Stimulated activated CD4-positive, alpha-beta T cell treated with anti-CD3 and anti-CD28 coated beads, Interleukin-2, amount 100 ng/mL, for 4 hours (primary cell): ENCODE measurements around the gene IFIH1.

ENCODE experiments used
- DNase-seq: peaks from one replicate; pipeline ENCODE4 v3.0.0-alpha.2; 2020; ENCODE audit warnings: low read depth

IFIH1 gene

DNA sequence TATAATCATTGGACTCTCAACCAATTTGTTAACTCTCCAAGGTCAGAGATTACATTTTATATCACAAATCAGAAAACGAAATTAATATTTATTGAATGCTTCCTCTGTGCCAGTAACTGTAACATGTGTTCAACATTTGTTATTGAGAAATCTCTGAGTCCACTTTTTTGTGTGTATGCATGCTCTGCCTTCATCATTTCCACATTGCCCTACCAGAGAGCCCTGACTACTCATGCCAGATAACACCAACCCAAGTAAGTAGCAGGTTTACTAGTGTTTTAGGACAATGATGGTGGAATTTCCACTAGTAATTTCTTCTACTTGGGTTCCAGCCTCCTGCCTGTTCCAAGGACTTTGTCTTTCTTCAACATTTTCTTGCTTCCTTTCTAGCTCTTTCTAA lies 61.1 kb downstream of the IFIH1 start:
- no peak for DNase-seq

DNA sequence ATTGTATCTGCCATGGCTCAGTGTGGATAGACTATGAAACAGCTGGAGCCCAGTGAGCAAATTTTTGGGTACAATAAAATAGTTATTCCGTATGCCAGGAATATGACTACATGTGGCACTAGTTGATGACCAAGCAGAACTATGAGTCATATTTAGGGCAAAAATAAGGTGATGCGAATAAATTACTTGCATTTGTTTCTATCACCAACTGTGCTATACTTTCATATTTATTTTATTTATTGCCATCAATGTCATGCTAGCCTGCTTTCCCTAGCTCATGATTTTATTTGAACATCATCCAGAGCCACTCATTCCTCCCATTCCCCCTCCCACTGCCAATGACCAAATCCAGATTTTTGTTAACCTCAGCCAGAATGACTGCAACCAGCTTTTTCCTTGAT lies 61.9 kb downstream of the IFIH1 start:
- DNase-seq = no peak

DNA sequence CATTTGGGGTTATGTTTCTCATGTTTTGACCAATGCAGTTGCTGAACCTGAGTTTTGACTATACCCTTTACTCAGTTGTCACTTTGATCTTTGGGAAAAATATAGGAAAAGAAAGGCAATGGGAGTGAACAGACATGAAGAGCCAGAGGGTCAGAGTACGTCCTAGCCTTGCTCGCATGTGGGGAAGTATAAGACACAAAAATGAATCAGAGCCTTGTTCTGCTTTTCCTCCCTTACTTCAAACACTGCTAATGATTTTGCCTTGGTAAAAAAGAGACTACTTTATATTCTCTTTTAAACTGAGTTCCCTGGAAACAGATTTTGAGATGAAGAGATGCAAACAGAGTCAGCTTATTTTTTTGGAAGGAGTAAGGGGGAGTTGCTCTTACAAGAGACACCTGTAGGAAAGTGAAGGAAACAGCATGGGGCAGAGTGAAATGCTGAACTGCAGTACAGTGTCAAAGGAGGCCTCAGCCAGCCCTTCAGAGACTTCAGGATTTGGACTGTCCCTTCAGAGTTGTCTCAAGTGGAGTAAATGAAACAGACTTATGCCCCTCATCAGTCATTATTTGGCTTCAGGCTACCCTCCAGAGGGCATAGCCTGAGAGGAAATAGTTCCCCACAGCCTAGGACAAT lies 64.1 kb downstream of the IFIH1 start:
- DNase-seq = no peak

DNA sequence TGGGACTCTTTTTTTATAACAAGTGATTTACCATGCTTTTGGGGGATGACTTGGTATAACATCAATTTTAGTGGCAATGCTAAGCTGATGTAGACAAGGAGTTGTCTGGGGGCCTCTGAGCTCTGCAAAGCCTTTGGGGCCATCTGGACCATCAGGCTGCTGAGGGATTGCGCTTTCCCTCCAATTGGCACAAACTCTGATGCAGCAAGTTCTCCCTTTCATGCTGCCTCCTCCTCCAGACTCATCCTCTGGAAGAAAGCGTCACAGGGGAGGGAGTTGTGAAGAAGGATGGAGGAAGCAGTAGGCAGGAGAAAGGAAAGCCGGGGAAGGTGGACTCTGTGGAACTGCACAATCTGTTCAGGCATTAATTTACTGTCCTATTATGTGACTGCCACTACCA lies 65.0 kb downstream of the IFIH1 start:
- DNase-seq = no peak

DNA sequence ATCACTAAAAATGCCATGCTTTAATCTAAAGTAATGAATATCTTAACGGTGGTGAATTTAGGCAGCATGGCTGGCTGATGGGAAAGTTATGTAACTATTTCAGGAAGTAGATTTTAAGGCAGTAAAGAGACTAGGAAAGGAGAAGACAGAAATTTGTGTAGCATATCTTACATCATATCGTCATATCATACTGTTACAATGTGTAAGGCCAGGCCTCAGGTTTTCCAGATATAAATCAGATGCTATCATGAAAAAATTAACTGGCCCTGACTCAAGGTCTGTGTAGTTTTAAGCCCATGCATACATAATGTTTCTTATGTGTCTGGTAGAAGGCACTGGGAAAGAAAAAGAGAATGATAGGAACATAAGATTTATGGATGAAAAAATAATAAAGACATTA lies 66.3 kb downstream of the IFIH1 start:
- DNase-seq = no peak

DNA sequence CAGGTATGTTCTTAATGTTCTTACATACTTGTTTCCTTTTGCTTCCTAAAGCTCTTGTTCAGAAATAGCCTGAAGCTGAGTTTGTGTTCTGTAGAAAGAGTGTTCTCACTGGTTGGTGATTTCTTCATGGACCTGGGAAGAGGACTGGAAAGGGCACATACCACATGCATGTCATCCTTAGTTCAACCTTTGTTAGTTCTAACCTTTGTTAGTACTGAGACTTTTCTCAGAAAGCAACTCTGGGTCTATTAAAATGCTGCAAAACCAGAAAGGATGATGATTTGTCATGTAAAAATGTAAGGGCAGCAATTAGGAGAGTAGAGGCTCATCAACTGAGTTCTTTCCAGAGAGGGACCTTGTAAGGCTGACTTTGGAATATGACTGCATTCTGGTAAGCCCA lies 72.7 kb downstream of the IFIH1 start:
- DNase-seq = no peak

DNA sequence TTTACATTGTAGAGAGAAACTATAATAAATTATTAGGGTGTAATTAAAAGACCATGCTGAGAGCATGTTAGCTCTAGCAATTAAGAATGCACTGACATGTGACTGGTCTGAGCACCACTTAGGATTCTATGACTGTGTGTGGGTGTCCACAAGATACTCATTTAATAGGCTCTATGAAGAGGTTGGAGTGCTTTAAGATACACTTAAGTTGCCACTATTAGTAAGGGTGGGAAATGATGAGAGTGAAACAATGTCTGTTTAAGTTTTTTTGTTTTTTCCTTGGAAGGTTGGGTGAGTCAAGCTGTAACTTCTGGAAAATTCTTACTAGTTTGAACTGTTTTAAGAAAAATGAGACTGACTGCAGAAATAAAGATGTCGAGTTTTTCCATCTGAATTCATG lies 73.4 kb downstream of the IFIH1 start:
- no peak for DNase-seq

DNA sequence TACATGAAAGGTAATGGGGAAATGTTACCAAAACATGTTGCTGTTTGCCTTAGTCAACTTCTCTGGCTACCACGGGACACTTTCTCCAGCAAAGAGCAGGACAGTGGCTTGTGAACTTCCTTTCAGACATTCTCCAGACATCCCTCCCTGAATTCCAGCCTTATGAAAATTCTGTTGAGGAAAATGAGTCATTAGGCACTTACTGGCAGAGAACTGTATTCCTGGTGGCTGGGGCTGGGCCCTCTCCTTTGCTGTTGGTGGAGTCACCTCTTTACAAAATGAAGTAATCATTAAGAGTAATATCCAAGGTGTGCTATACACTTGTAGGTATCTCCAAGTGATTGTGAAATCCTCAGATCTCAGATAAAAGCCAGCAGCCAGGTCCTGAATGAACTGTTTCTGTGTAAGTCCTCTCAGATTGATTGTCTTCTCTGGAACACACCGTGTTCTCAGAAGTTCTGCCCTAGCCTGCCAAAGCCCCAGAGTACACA lies 73.9 kb downstream of the IFIH1 start:
- DNase-seq = no peak

DNA sequence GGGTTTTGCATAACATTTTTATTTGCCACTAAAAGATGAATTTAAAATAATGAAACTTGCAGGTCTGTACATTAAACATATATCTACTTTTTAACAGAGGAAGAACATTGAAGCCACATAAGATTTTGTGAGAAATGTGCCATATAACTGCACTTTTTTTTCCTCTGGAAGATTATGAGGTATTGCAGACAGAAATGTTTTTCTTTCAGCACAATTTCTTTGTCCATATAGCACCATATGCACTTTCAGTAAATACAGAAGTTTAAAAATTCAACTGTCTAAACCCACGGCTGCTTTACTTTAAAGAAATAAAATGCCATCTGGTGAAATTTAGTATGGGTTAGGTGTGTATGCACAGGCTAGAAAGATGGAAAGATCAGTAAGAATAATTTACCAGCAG lies 74.8 kb downstream of the IFIH1 start:
- DNase-seq = no peak

DNA sequence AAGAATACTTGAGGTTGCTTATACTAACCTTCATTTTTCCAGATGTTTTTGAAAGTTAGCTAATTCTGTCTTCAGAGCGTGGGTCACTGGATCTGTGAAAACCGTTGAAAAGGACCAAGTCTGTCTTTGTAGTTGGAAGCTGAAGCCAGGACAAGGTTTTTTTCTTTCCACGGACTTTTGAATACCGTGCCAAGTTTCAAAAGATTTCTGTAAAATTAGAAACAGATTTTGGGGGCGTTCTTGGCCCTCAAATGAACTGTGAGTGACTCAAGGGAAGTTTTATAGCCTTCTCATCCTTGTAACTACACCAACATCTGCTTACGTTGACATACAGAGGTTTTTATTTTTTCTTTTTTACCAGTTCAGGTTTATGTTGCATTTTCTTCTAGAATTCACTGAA lies 75.2 kb downstream of the IFIH1 start, which contains the start of gene FAP:
Gene FAP (minus strand): TSS at position 152 of the 400 bp plus-strand sequence. CDS start 118 bp downstream, at position 34.
- no peak for DNase-seq

DNA sequence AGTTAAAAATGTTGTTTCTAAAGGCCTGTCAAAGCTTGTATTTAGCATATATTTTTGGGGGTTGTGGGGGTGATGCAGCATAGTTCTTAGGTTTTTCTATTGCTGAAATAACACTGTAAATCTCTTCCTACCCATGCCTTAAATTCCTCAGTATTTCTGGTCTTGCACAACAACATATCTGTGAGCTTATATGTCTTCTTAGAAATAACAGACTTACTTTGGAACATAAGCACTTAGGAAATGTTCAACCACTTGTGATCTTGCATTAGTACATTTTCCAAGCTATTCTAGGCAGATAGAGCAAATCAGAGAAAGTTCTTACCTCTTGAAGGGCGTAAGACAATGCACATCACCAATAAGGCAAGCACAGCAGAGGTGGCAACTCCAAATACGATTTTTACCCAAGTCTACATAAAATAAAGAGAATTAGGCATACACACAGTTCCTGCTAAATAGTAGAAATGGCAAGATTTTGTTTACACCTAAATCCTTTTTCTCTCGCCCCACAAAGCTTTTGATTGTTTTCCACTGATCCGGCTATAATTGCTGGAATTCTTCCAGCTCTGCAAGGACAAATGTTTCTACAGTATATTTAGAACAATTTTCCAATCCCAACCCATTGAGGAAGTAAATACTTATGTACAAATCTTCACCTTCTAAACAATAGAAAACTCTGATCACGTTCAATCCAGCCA lies 75.8 kb downstream of the IFIH1 start:
- DNase-seq = no peak

DNA sequence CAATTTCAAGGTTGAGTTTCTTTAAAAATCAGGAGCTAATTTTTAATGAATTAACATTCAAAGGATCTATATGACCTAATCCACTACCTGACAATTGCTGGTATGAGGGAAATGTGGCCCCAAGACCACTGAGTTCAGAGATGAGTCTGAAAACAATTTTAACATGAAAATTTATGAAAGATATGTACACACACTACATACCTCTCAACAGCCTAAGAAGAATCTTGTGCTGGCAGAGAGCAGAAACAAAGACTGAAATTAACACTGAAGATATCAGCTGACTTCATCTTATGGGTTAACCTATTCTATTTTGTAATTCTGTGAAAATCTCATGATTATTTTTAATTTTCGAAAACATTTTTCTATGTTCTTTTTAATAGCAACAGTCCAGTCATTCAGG lies 76.9 kb downstream of the IFIH1 start:
- no peak for DNase-seq

DNA sequence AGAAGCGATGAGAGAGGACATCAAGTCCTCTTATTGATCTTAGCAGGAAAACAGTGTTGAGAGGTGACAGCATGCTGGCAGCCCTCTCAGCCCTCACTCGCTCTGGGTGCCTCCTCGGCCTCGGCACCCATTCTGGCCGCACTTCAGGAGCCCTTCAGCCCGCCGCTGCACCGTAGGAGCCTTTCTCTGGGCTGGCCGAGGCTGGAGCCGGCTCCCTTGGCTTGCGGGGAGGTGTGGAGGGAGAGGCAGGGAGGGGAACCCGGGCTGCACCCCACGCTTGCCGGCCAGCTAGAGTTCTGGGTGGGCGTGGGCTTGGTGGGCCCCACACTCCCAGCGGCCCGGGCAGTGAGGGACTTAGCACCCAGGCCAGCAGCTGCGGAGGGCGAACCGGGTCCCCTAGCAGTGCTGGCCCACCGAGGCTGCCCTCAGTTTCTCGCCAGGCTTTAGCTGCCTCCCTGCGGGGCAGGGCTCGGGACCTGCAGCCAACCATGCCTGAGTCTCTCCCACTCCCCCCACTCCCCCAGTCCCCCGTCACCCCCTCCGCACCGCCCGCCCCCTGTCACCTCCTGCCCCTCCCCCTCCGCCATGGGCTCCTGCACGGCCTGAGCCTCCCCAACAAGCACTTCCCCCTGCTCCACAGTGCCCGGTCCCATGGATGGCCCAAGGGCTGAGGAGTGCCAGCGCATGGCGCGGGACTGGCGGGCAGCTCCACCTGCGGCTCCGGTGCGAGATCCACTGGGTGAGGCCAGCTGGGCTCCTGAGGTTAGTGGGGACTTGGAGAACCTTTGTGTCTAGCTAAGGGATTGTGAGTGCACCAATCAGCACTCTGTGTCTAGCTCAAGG lies 83.6 kb downstream of the IFIH1 start:
- no peak for DNase-seq

DNA sequence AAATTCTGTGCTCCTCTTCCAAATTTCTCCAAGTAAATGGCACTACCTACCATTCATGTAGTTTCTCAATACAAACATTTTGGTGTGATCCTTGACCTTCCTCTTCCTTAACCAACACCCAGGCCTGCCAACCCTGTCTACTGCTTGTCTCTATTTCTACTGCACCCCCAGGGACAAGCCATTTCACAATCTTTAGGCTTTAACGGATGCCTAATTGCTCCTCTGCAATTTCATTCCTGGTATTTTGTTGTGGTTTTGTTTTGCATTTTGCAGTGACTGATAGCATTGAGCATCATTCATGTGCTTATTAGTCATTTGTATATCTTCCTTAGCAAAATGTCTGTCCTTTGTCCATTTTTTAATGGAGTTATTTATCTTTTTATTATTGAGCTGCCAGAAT lies 85.3 kb downstream of the IFIH1 start:
- no peak for DNase-seq

DNA sequence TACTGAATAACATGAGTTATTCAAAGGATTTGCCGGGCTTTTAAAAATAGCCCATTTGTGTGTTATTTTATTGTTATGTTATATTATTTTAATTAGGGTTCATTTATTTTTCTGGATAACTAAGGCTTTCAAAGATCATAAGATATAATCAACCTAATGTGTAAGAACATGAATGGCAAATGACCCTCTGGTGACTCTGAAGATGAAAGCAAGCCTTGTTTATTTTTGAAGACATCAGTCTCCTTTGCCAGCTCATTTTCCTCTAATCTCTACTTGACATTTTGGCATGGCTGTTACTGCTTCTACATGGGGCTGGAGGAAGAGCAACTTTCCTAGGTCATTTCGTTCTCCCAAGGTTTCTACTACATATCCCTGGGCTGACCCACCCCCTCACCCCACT lies 85.8 kb downstream of the IFIH1 start:
- no peak for DNase-seq

DNA sequence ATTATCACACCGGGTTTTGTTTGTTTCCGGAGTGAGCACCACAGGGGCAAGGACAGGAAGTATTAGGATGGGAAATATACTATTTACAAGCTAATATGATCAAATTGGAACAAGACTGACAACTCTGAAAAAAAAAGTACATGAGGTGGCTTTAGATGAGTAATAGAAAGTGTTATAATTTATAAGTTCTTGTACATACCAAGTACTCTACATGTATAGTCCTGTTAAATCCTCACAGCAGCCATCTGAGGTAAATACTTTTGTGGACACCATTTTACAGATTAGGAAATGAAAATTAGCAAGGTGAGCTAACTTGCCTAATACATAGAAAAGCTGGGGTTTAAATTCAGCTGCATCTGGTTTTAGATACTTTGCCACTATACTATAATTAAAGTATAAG lies 86.5 kb downstream of the IFIH1 start:
- no peak for DNase-seq

DNA sequence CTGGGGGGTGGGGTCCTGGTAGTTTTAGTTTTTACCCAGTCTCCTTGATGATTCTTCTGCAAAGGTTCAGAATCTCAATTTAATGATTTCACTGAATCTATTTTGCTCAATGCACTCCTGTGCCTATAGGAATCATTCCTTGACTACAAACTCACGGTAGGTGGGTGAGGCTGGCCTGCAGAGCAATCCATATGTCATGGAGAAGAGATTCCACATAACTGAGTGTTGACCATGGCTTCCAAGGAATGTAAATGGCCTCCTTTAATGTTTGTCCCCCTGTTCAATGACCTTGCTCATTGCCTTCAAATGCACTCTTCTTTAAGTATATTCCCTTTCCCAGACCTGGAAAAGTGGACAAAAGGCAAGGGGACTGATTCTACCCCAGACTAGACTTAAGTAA lies 87.7 kb downstream of the IFIH1 start:
- DNase-seq = no peak

DNA sequence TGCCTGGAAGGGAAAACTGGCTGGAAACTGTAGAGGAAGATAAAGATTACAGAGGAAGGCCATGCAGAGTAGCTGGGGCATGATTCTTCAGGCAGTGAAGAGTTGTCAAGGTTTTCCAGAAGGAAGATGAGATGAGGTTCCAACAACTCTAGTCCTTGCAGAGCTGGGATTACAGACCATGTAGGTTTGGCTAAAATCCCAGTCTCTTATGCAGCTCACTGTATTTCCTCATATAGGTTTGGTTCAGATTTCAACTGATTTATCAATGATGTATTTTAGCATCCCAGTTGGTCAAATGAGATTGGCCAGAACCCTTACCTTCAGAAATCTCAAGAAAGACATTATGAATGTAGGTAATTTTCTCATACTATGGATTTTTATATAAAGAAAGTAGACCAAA lies 91.6 kb downstream of the IFIH1 start:
- DNase-seq = no peak

DNA sequence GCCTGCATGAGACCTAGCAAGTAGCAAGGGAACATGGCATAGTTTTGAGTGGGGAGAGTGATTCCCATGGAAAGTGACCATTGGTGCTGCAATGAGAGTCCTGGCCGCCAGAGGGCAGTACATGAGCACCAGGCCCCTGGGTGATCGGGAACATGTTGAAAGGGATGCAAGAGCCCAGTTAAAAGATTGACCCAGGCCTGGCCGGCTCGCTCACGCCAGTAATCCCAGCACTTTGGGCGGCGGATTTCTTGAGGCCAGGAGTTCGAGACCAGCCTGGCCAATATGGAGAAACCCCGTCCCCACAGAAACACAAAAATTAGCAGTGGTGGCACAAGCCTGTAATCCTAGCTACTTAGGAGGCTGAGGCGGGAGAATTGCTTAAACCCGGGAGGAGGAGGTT lies 97.4 kb downstream of the IFIH1 start:
- DNase-seq = peak; percentile 27

DNA sequence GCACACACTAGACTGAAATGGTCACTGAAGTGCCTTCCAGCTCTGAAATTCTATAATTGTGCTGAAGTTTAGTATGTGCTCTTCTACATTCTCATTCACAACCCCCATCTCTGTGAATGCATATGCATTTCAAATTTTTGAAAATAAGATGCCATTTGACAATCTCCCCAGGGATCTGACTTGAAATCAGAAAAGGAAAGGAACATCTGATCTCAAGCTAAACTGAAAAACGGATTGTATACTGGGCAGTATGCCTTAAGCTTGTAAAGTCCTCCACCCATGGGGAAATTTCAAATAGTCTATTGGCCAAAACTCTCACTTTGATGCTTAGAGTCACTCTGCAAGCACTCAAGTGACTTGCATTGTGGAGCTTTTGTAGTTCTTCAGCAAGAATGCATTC lies 98.1 kb downstream of the IFIH1 start:
- DNase-seq = no peak

DNA sequence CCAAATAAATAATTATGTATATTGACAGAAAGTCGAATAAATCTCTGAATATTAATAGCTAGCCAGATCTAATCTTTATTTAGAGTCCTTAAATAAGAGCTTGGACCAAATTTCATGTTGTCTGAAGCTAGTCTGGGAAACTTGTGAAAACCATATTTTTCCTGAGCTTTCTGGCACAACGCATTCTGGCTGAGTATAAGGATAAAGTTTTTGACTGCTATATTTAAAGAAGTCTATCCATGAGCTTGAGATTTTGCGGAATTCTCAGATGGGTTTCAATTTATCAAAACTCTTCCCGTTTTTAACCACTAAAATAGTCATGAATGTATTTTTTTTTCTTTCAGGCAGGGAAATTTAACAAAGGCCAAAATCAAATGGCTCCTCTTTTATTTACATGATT lies 99.1 kb downstream of the IFIH1 start:
- DNase-seq = no peak

DNA sequence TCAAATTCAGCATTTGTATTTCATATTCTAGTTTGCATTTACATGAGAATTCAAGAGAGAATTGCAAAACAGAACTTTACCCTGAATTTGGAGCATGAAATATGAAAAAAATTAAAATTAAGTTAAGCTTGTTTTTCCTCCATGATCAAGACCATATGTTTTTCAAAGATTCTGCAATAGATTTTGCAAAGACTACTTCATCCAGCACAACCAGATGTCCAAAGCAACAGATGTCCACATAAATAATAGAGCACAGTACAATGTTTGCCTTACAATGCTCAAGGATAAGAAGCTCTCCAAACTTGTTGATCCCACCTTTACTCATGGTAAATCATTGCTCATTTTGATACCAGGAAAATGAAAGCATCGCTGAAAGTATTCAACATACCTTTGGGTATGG lies 100.9 kb downstream of the IFIH1 start:
- DNase-seq = no peak
